Pons (tissue), 1 donor: ENCODE results near the gene H2BK1.

ENCODE experiments used
- DNase-seq: peaks from one replicate; pipeline ENCODE4 v3.0.0-alpha.2; 2016; ENCODE audit warnings: low spot score

Gene H2BK1

GRCh38 chr7:151210087-151210854 is at the start of gene H2BK1:
Gene H2BK1 (minus strand): TSS chr7:151210488. CDS start chr7:151210318, 170 bp downstream.
- DNase-seq, result no peak

DNA sequence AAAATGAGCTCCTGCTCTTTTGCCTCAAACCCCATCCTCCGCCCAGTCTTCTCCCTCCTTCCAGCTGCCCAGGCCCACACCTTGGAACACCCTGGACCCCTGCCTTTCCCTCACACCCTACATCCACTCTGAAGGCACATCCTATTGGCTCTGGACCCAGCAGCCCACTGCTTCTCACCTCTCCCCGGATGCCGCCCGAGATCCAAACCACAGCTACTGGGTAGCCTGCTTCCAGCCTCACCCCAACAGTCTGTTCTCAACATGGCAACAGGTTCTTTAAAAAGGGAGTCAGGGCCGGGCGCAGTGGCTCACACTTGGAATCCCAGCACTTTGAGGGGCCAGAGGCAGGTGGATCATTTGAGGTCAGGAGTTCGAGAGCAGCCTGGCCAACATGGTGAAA is 47.7 kb upstream of the H2BK1 start:
- DNase-seq, result no peak

DNA sequence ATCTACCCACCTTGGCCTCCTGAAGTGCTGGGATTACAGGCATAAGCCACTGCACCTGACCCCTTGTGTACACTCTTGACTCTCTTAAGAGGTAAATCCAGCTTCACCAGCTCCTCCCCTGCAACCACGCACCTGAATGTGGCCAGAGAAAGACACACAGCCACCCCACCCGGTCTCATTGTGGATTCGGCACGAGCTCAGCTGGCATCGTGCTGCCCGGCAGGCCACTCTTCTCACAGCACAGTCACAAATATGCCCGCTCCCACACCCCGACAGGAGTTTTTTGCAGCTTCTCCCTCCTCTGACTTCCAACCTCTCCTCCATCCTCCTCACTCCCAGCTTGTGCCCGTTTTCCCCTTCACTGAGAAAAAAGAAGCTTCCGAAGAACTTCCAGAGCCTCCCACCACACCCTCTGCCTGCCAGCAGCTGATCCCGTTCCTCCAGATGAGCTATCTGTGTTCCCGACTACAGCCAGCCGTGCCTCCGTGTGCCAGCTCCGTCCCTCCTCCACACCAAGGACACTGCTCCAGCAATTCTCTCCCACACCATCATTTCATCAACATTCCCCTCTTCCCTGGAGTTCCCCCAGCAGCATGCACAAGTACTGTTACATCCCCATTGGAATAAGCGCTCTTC is 46.2 kb upstream of the H2BK1 start:
- DNase-seq, result no peak

GRCh38 chr7:151255390-151255789 is 45.1 kb upstream of the H2BK1 start:
- no peak for DNase-seq

- DNase-seq, result no peak
Measured at GRCh38 chr7:151254851-151255250, 44.6 kb upstream of the H2BK1 start.

- no peak for DNase-seq
Measured at GRCh38 chr7:151254316-151254715, 44.0 kb upstream of the H2BK1 start.

DNA sequence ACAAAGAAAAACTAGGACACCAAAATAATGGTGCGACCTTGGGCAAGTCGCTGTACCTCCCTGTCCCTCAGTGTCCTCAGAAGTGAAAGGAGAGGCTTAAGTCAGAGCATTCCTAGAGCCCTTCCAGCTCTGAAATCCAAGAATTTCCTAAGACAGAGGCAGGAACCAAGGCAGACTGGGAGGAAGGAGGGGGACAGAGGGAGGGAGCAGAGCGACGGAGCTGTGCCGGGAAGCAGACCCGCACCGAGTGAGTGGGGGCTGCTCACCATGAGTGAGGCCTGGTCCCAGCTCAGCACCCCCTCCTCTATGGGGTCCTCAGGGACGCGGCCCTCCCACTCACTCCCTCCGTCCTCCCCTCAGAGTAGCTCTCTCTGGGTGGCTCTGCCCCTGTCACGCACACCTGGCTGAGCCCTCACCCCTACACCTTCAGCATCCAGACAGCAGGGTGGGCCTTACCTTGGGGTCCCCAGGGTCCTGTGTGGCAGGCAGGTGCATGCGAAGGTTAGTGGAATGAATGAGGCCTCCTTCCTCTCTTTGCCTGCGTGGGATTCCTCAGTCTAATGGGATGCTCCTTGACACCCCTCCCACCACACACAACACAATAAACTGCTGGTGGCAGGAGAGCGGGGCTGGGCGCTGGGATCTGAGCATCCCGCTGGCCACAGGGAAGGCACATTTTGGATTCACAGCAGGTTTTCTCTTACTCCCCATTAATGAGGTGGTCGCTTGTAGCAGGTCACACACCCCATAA is 42.8 kb upstream of the H2BK1 start:
- DNase-seq, result no peak

- no peak for DNase-seq
Measured at GRCh38 chr7:151252561-151252835, 42.2 kb upstream of the H2BK1 start.

GRCh38 chr7:151251689-151252560 is 41.6 kb upstream of the H2BK1 start:
- peak; percentile 66 for DNase-seq

- DNase-seq, result no peak
Measured at GRCh38 chr7:151251328-151251688, 41.0 kb upstream of the H2BK1 start.

DNA sequence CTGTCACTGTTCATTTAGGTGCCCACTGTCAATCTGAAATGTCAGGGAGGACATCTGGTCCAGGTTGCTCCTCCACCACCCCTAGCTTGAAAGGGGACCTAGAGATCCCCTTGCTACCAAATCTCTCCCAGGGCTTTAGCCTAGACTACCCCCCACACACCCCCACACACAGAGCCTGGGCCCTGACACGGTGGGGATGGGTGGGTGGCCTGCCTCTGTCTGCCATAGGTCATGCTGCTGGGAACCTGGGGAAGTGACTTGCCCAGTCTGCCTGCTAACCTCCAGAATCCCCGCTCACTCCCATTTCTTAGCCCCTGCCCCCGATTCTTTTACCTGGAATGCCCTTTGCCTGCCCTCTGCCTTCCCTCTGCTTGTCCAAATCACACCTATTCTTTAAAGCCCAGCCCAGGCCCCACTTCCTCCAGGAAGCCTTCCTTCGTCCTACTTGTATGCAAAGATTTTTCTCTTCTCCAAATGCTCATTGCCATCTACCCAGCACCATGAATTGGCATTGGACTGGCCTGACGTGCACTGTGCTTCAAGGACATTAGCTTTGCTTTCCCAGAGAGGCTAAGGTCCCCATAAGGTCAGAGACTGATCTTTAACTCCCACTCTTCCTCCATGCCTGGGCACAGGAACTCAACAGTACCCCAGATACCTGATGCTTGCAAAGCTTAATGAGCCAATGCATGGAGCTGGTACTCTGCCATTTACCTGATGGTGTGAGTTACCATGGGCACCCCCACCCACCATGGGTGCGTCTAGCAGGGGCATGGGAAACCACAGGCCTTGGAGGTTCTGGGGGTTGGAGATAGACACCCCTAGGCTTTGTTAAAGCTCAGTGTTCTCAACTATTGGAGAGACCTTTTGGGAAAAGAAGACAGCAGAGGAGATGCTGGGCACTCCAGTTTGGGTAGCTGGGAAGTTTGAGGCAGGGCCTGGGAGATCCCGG is 40.2 kb upstream of the H2BK1 start:
- DNase-seq, result no peak

DNA sequence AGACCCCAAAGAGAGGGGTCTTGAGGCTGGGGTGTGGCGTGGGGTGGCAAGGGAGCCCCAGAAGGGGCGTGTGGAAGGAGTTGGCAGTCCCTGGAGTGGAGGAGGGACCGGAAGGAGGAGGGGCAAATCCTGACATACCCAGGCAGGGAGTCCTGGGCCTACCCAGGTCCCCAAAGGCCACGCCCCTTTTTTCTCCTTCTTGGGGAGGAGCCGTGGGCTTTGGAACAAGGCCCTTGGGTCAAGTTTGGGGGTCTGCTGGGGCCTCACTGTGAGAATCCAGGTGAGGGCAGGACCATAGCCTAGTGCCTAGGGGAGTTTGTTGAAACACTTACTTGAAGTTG is 39.4 kb upstream of the H2BK1 start:
- no peak for DNase-seq

- DNase-seq, result peak; percentile 72
Measured at GRCh38 chr7:151249034-151249731, 38.9 kb upstream of the H2BK1 start.

DNA sequence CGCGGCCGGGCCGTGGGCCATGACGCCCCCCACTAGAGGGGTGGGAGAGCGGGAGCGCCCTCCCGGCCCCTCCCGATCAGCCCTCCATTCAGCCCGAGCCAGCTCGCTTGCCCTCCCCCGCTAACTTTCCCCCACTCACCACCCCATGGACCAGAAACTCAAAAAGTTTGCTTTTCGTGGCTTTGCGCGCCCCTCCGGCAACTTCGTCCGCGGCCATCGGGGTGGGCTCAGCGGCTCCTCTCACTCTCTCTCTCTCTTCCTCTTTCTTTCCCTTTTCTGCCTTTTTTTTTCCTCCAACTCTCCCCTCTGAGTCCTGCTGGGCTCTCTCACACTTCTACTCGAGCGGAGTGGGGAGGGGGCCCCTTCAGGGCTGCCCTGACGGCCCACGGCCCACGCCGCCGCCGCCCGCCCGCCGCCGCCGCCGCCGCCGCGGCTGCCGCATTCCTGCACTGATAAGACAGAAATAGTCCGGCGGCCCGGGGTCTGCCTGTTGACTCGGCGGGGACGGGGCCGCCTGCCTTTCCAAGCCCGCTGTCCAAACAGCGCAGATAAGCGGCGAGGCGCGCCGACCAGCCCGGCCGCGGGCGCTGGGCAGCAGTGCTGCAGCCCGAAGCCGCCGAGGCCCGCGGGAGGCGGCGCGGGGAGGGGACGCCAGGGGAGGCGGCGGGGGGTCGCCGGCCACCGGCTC is 38.2 kb upstream of the H2BK1 start, which contains the start of gene SMARCD3:
TSS of gene SMARCD3 (minus strand) at position 349 of the 688 bp plus-strand sequence. CDS start at position 217, 132 bp downstream.
- DNase-seq, result peak; percentile 60

- DNase-seq, result no peak
Measured at GRCh38 chr7:151247611-151248345, 37.5 kb upstream of the H2BK1 start.

DNA sequence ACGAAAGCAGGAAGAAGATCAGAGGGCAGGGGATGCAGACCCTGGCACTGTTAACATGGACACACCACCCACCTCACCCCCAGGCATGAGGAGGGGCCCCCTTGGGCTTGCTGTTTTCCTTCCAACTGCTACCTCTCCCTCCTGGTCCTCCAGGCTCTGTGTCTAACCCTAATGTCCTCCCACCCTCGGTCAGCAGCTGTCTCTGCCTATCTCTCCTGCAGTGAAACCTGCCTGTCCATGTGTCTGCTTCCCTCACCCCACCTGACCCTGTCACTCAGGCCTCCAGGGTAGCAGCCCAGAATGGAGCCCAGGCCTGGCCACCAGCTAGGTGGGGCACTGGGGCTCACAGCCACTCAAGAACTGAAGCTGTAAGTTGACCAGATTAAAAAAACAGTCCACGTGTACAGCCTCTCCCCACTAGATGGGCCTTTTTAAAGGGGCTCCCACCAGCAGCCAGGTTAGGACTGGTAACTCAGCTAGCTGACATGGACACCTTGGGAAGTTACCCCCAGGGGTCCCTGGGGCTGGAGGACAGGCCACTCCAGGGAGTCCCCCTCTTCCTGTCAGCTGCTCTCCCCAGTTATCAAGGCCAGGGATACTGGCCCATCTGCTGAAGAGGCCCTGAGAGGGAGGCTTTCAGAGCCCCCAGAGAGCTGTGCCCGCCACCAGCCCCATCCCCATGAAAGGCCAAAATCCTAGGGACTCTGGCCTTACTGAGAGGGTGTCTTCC is 36.7 kb upstream of the H2BK1 start:
- no peak for DNase-seq

GRCh38 chr7:151246102-151246850 is 36.0 kb upstream of the H2BK1 start:
- no peak for DNase-seq
